GM12865 (cell line): ENCODE measurements around the gene ACTR3.

ENCODE experiments used
- DNase-seq: peaks from one replicate; pipeline ENCODE4 v3.0.0; 2010; ENCODE audit warnings: low read depth
- H3K4me3 ChIP-seq: 2 replicates; pipeline ENCODE4 v1.5.1; 2011; ENCODE audit warnings: mild to moderate bottlenecking, low read depth, low read length, control low read depth
- TF ChIP-seq, protein P1 (sequence below): IDR thresholded peaks from 2 replicates; pipeline ENCODE4 v1.5.1; 2011; ENCODE audit warnings: low read length, control low read depth, low read depth, inconsistent platforms; ENCODE audit not compliant: insufficient read depth; ENCODE audit errors: missing control alignments

The ACTR3 gene

DNA sequence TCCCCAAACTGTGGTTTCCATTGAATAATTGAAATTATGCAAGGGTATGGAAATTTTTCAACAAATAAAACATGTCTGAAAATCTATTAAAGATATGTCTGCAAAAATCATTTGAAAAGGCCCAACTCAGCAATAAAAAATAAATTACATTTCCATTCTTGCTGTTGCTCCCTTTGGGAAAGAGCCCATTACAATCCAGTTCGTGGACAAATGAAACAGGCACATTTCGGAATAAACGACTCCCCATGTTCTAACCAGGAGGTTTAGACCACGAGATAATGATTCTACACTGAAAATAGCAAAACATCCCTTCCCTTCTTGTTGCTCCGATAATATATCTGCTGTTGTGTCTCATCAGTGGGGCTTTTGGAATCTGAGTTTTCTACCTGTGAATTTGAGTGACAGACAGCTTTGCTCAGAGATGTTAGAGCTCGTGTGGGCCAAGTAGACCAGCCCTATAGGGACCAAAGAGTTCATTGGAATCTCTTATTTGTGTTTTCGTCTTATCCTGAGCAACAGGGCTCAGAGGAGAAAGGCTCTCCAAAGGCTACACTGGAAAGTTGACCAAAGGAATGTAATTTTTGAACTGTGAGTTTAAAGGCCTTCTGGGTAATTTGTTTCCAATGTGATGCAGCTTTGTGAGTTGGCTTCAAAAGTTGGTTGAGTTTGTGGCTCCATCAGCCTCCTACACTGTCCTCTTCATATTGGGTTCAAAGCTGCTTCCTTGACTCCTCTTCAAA, 119.5 kb downstream of the ACTR3 start:
- TF ChIP-seq, protein P1, sequence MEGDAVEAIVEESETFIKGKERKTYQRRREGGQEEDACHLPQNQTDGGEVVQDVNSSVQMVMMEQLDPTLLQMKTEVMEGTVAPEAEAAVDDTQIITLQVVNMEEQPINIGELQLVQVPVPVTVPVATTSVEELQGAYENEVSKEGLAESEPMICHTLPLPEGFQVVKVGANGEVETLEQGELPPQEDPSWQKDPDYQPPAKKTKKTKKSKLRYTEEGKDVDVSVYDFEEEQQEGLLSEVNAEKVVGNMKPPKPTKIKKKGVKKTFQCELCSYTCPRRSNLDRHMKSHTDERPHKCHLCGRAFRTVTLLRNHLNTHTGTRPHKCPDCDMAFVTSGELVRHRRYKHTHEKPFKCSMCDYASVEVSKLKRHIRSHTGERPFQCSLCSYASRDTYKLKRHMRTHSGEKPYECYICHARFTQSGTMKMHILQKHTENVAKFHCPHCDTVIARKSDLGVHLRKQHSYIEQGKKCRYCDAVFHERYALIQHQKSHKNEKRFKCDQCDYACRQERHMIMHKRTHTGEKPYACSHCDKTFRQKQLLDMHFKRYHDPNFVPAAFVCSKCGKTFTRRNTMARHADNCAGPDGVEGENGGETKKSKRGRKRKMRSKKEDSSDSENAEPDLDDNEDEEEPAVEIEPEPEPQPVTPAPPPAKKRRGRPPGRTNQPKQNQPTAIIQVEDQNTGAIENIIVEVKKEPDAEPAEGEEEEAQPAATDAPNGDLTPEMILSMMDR, result no peak
- no peak for DNase-seq

DNA sequence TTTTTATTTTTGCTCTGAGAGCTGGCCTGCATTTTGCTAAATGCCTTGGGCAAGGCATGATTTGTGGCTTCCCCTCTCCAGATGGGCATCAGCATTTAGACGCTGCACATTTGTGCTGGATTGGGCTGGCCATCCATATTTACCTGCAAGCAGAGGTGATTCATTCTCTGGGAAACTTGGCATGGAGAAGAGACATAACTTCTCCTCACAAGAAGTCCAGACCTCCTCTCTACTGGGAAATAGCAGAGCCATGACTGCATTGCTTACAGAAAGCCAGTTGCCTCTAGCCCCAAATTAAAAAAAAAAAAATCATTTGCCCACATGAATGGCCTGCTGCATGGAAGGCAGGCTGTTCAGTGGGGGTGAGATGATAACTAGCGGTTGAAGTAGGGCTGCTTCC, 120.1 kb downstream of the ACTR3 start:
- TF ChIP-seq, protein P1, result no peak
- DNase-seq, result no peak
- H3K4me3 ChIP-seq, result no peak overlapping the region

More for the DNA sequence above, 119.5 kb downstream of the ACTR3 start:
- H3K4me3 ChIP-seq, result no peak overlapping the region

DNA sequence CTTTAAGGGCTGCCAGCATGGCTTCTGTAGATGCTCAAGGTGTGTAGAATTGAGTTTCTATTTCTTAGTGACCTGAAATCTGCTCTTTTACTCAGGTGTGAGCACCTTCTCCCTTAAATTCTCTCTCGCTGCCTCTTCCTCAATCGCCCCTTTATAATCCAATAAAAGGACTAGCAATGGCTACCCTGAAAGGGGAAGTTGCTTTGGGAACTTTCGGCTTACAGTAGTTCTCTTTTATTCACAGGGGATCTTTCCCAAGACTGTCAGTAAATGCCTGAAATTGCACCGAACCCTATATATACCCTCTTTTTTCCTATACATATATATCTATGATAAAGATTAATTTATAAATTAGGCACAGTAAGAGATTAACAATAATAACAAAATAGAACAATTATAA, 121.8 kb downstream of the ACTR3 start:
- H3K4me3 ChIP-seq, result no peak overlapping the region
- TF ChIP-seq, protein P1, result no peak
- DNase-seq, result no peak
